ENCODE measurements around the gene SLC35B4. TPM values are rescaled to one million over a fixed set of nuclear protein-coding genes. Genes with fewer than 3 reads are reported as not detected.

SLC35B4 gene
- total RNA-seq, 2 experiments from 2014 or later = 18.9 to 20.8 TPM

GRCh38 chr7:134246347-134246746, 70.4 kb downstream of the SLC35B4 start:
- Mint-ChIP-seq H3K9me3 (ENCODE audit: insufficient read depth) (no peaks in the 10 kb centered on the region), H3K27me3 (ENCODE audit: low read depth) (peaks cover 2% of the 10 kb centered on the region), H3K27ac (no peak overlapping the region), H3K4me3 (no peak overlapping the region), H3K36me3 (ENCODE audit: low read depth) (no peaks in the 10 kb centered on the region), H3K4me1 (ENCODE audit: low read depth) (no peaks in the 10 kb centered on the region)
- POLR2A ChIA-PET = no interaction called here
- CTCF ChIA-PET = no interaction called here
- ATAC-seq (no peak), DNase-seq (no peak)

GRCh38 chr7:134245253-134245652, 71.5 kb downstream of the SLC35B4 start:
- ChIA-PET CTCF (no interaction called here), POLR2A (no interaction called here)
- H3K36me3 Mint-ChIP-seq (ENCODE audit: low read depth) = no peaks in the 10 kb centered on the region
- DNase-seq (no peak), ATAC-seq (no peak)
- H3K27ac Mint-ChIP-seq = no peak overlapping the region
- H3K4me3 Mint-ChIP-seq = no peak overlapping the region
- H3K27me3 Mint-ChIP-seq (ENCODE audit: low read depth) = peaks cover 2% of the 10 kb centered on the region
- H3K4me1 Mint-ChIP-seq (ENCODE audit: low read depth) = no peaks in the 10 kb centered on the region
- no peaks in the 10 kb centered on the region for H3K9me3 Mint-ChIP-seq (ENCODE audit: insufficient read depth)

Other genes starting within 250 kb of the SLC35B4 start
- under 1 TPM; 0.13 to 0.18 TPM for gene LRGUK, start 189.6 kb downstream of the SLC35B4 start, total RNA-seq
- gene AKR1B1, start 142.2 kb upstream of the SLC35B4 start, total RNA-seq = 100 to 1,000 TPM in 1 of 2 experiments, 10 to 100 TPM in 1; 99.8 to 101 TPM
- not detected for gene AKR1B10, start 210.6 kb upstream of the SLC35B4 start, total RNA-seq
- gene AKR1B15, start 232.2 kb upstream of the SLC35B4 start, total RNA-seq = not detected

All from activated CD8-positive, alpha-beta T cell treated with anti-CD3 and anti-CD28 coated beads, Interleukin-2, amount 10 ng/mL, durations not matched to agents 7 days and 5 days (primary cell).